H1 (cell line): ENCODE measurements around the gene KIAA0040. TPM values are rescaled to one million over a fixed set of nuclear protein-coding genes. Genes with fewer than 3 reads are reported as not detected.

Experiments used
- CTBP2 ChIP-seq: IDR thresholded peaks from 2 replicates; pipeline ENCODE4 v1.7.0; 2011; ENCODE audit warnings: borderline replicate concordance, mild to moderate bottlenecking, moderate library complexity, mixed read lengths, low read length; ENCODE audit not compliant: insufficient read depth, insufficient read length
- EGR1 ChIP-seq: IDR thresholded peaks from 2 replicates; pipeline ENCODE4 v1.6.1; 2011; ENCODE audit warnings: low read depth, low read length, borderline replicate concordance
- EZH2 ChIP-seq: fragments of 200-600 bp; sonication (generic); IDR thresholded peaks from 2 replicates; pipeline ENCODE4 v1.7.1; 2012; ENCODE audit warnings: low read depth, mild to moderate bottlenecking, moderate library complexity, low read length, inconsistent platforms; ENCODE audit not compliant: severe bottlenecking
- GABPA ChIP-seq: IDR thresholded peaks from 2 replicates; pipeline ENCODE4 v1.6.1; 2011; ENCODE audit warnings: mild to moderate bottlenecking, low read length, moderate library complexity, borderline replicate concordance; ENCODE audit not compliant: insufficient read depth
- NANOG ChIP-seq: IDR thresholded peaks from 2 replicates; pipeline ENCODE4 v1.6.1; 2011; ENCODE audit warnings: low read length, low read depth, mild to moderate bottlenecking, inconsistent platforms; ENCODE audit not compliant: insufficient read depth, poor library complexity, severe bottlenecking
- SIX5 ChIP-seq: IDR thresholded peaks from 2 replicates; pipeline ENCODE4 v1.6.1; 2011; ENCODE audit warnings: mild to moderate bottlenecking, low read depth, low read length
- SUZ12 ChIP-seq: fragments of 200-600 bp; sonication (generic); IDR thresholded peaks from 2 replicates; pipeline ENCODE4 v1.6.1; 2012; ENCODE audit warnings: mild to moderate bottlenecking, inconsistent platforms, low read length, moderate library complexity, mixed read lengths
- YY1 ChIP-seq: IDR thresholded peaks from 2 replicates; pipeline ENCODE4 v1.6.1; 2011; ENCODE audit warnings: low read depth, mild to moderate bottlenecking, low read length
- polyA plus RNA-seq, 7 experiments: library from polyadenylated mRNA; depleted of rRNA in 3 of 7; stranded (reverse) in 5 of 7; unstranded in 2 of 7; fragments of >200 nt in 5 of 7; fragments of 200-250 nt in 2 of 7; gene quantifications; 1 replicate in 5 of 7; 2 replicates in 1 of 7; 4 replicates in 1 of 7; pipeline versions ENCODE4 v1.2.1 to v1.2.3, GENCODE V29; 2011 to 2013; ENCODE audit warnings: missing spikeins in 2 of 7, mixed read lengths in 2 of 7
- total RNA-seq: library from RNA; stranded (reverse); fragmentation: NEBNext Ultra II Directional; extraction: Animal tissue kit (Norgen Biotek cat#: 25700); gene quantifications from 2 replicates; pipeline ENCODE4 v1.2.1, GENCODE V29; 2021
- TF ChIP-seq, protein P1 (sequence below): fragments of 300-600 bp; sonication (generic); IDR thresholded peaks from 2 replicates; pipeline ENCODE4 v1.7.1; 2012; ENCODE audit warnings: low read length, moderate library complexity, mild to moderate bottlenecking, inconsistent platforms; ENCODE audit not compliant: insufficient replicate concordance

KIAA0040 gene
- total and polyA plus RNA-seq, 2 of the 8 experiments (the other 6 are each of a cell fraction or from before 2014, with no cell fraction given) = 11.0 to 14.1 TPM

DNA sequence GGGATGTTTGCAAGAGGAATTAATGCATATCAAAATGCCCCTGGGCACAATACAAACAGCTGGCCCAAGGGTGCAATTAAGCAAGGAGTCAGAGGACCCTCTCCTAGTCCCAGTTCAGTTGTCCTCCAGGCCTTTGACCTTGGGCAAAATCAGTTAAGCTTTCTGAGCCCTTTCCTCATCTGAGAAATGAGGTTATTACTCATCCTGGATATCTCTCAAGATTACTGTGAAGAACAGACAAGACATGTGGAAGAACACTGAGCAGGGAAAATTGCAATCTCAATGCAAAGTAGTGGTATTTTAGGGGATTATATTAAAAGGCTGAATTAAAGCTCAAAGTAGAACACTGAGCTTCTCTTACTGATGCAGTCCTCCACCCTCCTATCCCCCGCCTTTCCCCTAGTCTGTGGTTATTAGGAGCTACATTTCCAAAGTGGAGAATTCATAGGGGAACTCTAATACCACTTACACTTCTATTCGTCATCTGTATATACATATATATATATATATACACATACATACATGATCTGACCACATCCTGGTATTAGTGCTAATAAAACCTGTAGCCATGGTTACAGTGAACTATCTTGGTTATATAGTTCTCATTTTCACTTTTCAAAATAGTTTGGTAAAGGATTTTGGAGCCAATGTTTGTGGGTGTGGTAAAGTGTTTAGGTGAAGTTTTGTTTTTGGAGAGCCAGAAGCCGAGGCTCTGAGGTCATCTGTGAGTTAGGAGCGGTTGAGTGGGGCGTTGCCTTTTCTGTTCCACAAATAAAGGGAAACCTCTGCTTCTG is 18.1 kb downstream of the KIAA0040 start (continued):
- TF ChIP-seq, protein P1, sequence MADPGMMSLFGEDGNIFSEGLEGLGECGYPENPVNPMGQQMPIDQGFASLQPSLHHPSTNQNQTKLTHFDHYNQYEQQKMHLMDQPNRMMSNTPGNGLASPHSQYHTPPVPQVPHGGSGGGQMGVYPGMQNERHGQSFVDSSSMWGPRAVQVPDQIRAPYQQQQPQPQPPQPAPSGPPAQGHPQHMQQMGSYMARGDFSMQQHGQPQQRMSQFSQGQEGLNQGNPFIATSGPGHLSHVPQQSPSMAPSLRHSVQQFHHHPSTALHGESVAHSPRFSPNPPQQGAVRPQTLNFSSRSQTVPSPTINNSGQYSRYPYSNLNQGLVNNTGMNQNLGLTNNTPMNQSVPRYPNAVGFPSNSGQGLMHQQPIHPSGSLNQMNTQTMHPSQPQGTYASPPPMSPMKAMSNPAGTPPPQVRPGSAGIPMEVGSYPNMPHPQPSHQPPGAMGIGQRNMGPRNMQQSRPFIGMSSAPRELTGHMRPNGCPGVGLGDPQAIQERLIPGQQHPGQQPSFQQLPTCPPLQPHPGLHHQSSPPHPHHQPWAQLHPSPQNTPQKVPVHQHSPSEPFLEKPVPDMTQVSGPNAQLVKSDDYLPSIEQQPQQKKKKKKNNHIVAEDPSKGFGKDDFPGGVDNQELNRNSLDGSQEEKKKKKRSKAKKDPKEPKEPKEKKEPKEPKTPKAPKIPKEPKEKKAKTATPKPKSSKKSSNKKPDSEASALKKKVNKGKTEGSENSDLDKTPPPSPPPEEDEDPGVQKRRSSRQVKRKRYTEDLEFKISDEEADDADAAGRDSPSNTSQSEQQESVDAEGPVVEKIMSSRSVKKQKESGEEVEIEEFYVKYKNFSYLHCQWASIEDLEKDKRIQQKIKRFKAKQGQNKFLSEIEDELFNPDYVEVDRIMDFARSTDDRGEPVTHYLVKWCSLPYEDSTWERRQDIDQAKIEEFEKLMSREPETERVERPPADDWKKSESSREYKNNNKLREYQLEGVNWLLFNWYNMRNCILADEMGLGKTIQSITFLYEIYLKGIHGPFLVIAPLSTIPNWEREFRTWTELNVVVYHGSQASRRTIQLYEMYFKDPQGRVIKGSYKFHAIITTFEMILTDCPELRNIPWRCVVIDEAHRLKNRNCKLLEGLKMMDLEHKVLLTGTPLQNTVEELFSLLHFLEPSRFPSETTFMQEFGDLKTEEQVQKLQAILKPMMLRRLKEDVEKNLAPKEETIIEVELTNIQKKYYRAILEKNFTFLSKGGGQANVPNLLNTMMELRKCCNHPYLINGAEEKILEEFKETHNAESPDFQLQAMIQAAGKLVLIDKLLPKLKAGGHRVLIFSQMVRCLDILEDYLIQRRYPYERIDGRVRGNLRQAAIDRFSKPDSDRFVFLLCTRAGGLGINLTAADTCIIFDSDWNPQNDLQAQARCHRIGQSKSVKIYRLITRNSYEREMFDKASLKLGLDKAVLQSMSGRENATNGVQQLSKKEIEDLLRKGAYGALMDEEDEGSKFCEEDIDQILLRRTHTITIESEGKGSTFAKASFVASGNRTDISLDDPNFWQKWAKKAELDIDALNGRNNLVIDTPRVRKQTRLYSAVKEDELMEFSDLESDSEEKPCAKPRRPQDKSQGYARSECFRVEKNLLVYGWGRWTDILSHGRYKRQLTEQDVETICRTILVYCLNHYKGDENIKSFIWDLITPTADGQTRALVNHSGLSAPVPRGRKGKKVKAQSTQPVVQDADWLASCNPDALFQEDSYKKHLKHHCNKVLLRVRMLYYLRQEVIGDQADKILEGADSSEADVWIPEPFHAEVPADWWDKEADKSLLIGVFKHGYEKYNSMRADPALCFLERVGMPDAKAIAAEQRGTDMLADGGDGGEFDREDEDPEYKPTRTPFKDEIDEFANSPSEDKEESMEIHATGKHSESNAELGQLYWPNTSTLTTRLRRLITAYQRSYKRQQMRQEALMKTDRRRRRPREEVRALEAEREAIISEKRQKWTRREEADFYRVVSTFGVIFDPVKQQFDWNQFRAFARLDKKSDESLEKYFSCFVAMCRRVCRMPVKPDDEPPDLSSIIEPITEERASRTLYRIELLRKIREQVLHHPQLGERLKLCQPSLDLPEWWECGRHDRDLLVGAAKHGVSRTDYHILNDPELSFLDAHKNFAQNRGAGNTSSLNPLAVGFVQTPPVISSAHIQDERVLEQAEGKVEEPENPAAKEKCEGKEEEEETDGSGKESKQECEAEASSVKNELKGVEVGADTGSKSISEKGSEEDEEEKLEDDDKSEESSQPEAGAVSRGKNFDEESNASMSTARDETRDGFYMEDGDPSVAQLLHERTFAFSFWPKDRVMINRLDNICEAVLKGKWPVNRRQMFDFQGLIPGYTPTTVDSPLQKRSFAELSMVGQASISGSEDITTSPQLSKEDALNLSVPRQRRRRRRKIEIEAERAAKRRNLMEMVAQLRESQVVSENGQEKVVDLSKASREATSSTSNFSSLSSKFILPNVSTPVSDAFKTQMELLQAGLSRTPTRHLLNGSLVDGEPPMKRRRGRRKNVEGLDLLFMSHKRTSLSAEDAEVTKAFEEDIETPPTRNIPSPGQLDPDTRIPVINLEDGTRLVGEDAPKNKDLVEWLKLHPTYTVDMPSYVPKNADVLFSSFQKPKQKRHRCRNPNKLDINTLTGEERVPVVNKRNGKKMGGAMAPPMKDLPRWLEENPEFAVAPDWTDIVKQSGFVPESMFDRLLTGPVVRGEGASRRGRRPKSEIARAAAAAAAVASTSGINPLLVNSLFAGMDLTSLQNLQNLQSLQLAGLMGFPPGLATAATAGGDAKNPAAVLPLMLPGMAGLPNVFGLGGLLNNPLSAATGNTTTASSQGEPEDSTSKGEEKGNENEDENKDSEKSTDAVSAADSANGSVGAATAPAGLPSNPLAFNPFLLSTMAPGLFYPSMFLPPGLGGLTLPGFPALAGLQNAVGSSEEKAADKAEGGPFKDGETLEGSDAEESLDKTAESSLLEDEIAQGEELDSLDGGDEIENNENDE = no peak
- no peak for TF ChIP-seq SIX5
- TF ChIP-seq SUZ12 = no peak
- no peak for TF ChIP-seq NANOG
- no peak for TF ChIP-seq EZH2
- no peak for TF ChIP-seq YY1
- TF ChIP-seq GABPA = no peak
- no peak for TF ChIP-seq CTBP2
- no peak for TF ChIP-seq EGR1
